Fibroblast of villous mesenchyme (primary cell): ENCODE results near the gene PLCB3. TPM values are rescaled to one million over a fixed set of nuclear protein-coding genes. Genes with fewer than 3 reads are reported as not detected.

ENCODE experiments used
- DNase-seq: peaks from one replicate; pipeline ENCODE4 v3.0.0-alpha.2; 2010; ENCODE audit warnings: low read depth
- H3K4me3 ChIP-seq: 2 replicates; pipeline ENCODE4 v1.5.1; 2011; ENCODE audit warnings: low read depth, mild to moderate bottlenecking, low read length
- CTCF ChIP-seq: IDR thresholded peaks from 2 replicates; pipeline ENCODE4 v1.5.1; 2012; ENCODE audit warnings: low read depth, mild to moderate bottlenecking, low read length; ENCODE audit not compliant: insufficient read depth
- total RNA-seq: library from RNA; depleted of rRNA; stranded (reverse); fragments of >200 nt; gene quantifications from 2 replicates; pipeline ENCODE4 v1.2.3, GENCODE V29; 2012

The PLCB3 gene
- total RNA-seq, 1 donor: 66.5 TPM

DNA sequence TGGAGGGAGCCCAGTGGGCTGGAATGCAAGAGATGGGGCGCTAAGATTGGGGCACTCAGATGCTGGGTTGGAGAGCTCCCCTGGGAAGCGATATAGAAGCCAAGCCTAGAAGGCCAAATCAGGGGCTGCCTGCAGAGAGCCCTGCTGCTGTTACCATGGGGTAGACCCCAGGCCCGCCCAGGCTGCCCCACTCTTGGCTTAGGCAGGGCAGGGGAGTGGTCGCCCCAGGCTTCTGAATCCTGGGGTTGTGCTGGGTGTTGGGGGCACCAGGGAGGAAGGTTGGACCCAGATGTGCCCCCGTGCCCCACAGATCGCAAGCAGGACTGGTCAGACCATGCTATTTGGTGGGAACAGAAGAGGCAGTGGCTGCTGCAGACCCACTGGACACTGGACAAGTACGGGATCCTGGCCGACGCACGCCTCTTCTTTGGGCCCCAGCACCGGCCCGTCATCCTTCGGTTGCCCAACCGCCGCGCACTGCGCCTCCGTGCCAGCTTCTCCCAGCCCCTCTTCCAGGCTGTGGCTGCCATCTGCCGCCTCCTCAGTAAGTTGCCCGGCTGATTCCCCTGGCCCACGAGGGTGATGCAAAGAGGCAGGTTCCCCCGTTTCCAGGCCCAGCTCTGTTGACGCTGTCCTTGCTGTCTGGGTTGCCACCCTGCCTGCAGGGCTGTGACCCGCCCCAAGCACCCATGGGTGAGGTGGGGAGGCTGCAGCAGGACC lies 40.9 kb upstream of the PLCB3 start:
- TF ChIP-seq CTCF: no peak
- DNase-seq: no peak
- H3K4me3 ChIP-seq: no peak overlapping the region

DNA sequence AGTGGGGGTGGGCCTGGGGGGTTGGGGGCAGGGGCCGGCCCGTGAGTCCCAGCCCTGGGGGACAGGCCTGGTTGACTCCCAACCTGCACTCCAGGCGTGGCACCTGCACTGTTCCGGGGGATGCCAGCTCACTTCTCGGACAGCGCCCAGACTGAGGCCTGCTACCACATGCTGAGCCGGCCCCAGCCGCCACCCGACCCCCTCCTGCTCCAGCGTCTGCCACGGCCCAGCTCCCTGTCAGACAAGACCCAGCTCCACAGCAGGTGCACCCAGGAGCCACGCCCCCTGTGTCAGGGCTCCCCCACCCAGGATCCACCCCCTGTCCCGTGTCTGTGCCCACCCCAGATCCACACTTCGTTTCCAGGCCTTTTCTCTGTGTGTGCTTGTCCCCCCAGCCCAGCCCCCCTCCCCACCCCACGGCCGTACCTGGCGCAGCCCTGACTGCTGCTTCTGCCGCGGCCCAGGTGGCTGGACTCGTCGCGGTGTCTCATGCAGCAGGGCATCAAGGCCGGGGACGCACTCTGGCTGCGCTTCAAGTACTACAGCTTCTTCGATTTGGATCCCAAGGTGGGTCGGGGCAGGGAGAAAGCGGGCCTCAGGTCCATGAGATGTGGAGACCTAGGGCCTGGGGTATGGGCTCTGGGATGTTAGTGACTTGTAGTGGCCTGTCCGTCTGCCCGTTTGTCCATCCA lies 40.0 kb upstream of the PLCB3 start:
- no peak for DNase-seq
- TF ChIP-seq CTCF: no peak
- no peak overlapping the region for H3K4me3 ChIP-seq

DNA sequence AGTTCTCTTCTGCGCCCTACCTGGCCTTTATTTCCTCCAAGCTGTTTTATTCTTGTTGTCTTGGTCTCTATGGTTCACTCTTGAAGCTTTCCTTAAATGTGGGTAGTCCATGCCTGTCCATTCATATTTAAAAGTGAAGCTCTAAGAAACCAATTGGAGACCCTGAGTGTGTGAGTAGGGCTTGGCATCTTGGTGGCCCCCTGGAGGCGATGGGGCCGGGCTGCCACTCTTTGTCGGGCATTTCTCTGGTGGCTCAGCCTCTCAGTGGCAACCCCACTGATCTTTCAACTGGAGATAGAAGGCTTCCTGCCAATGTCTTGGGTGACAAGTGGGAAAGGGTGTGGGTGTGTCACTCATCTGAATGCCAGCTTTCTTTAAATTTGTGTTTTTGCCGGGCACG lies 34.5 kb upstream of the PLCB3 start:
- no peak overlapping the region for H3K4me3 ChIP-seq
- no peak for TF ChIP-seq CTCF
- DNase-seq: no peak

- DNase-seq: no peak
- H3K4me3 ChIP-seq: no peak overlapping the region
Observed at GRCh38 chr11:64218628-64219353, 32.5 kb upstream of the PLCB3 start.

GRCh38 chr11:64219354-64219684 lies 32.0 kb upstream of the PLCB3 start:
- TF ChIP-seq CTCF: no peak
- DNase-seq: no peak
- H3K4me3 ChIP-seq: no peak overlapping the region

More at GRCh38 chr11:64218628-64219353, 32.5 kb upstream of the PLCB3 start:
- TF ChIP-seq CTCF: no peak

GRCh38 chr11:64219755-64220154 lies 31.6 kb upstream of the PLCB3 start:
- H3K4me3 ChIP-seq: no peak overlapping the region
- no peak for DNase-seq
- TF ChIP-seq CTCF: no peak
